PFSK-1 (cell line): ENCODE measurements around the gene APLN.

Experiments used
- FOXP2 ChIP-seq: optimal IDR thresholded peaks from 2 replicates; pipeline ENCODE3; 2011; ENCODE audit warnings: borderline replicate concordance, control low read depth, inconsistent platforms; ENCODE audit not compliant: insufficient read depth; ENCODE audit errors: extremely low read length, extremely low read depth
- POLR2AphosphoS5 ChIP-seq: IDR thresholded peaks from 2 replicates; pipeline ENCODE4 v1.6.1; 2012; ENCODE audit warnings: low read depth, mild to moderate bottlenecking, control low read depth, low read length, moderate library complexity
- TAF1 ChIP-seq: IDR thresholded peaks from 2 replicates; pipeline ENCODE4 v1.6.1; 2012; ENCODE audit warnings: low read length, control low read depth, borderline replicate concordance; ENCODE audit not compliant: insufficient read depth

DNA sequence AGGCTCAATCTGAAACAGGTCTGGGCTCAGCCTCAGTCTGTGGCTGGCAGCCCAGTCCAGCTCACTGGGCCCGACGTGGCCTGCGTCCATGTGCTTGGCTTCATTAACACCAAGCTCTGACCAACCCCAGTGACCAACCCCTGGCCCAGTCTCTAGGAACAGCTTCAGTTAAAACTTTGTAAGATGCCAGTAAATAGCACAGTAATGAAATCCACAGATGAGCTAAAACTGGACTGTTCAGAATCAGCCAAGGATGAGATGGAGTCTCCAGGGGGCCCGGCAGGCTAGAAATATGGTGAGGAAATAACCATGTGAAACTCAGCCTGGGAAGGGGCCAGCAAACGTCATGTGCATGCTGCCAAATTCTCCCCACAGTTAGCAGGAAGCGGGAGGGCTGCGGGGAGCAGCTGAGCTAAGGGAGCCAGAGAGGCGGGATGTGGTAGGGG lies 46.9 kb upstream of the APLN start:
- TF ChIP-seq TAF1 (no peak), POLR2AphosphoS5 (no peak), FOXP2 (no peak)
